Stimulated activated naive CD8-positive, alpha-beta T cell treated with anti-CD3 and anti-CD28 coated beads, Interleukin-15, Interleukin-2, amounts not matched to agents 100 ng/mL and 50 ng/mL, for 24 hours (primary cell): ENCODE measurements around the gene TCP1.
"Not testable (repeated sequence)": the region's sequence is repeated elsewhere in the genome, so short reads cannot be mapped to it uniquely, and the experiment has no call there.

Experiments used
- H3K27ac Mint-ChIP-seq: one replicate; pipeline ENCODE4 v1.8.0; 2021; ENCODE audit warnings: mild to moderate bottlenecking, mixed read lengths
- H3K27me3 Mint-ChIP-seq: one replicate; pipeline ENCODE4 v1.8.0; 2021; ENCODE audit warnings: mixed read lengths
- H3K36me3 Mint-ChIP-seq: one replicate; pipeline ENCODE4 v1.8.0; 2021; ENCODE audit warnings: low read depth, mixed read lengths
- H3K4me1 Mint-ChIP-seq: one replicate; pipeline ENCODE4 v1.8.0; 2021; ENCODE audit warnings: low read depth, mixed read lengths
- H3K4me3 Mint-ChIP-seq: one replicate; pipeline ENCODE4 v1.8.0; 2021; ENCODE audit warnings: mild to moderate bottlenecking, mixed read lengths
- H3K9me3 Mint-ChIP-seq: one replicate; pipeline ENCODE4 v1.8.0; 2021; ENCODE audit warnings: mixed read lengths

The TCP1 gene

GRCh38 chr6:159823953-159824352, 34.6 kb upstream of the TCP1 start:
- H3K4me1 Mint-ChIP-seq, result peaks cover 21% of the 10 kb centered on the region
- no peak overlapping the region for H3K4me3 Mint-ChIP-seq
- no peaks in the 10 kb centered on the region for H3K27me3 Mint-ChIP-seq
- no peak overlapping the region for H3K27ac Mint-ChIP-seq
- no peaks in the 10 kb centered on the region for H3K9me3 Mint-ChIP-seq
- H3K36me3 Mint-ChIP-seq, result no peaks in the 10 kb centered on the region

GRCh38 chr6:159821726-159822125, 32.3 kb upstream of the TCP1 start:
- Mint-ChIP-seq H3K4me1 (peaks cover 21% of the 10 kb centered on the region), H3K9me3 (no peaks in the 10 kb centered on the region), H3K36me3 (no peaks in the 10 kb centered on the region), H3K4me3 (no peak overlapping the region), H3K27ac (no peak overlapping the region), H3K27me3 (no peaks in the 10 kb centered on the region)

GRCh38 chr6:159821122-159821521, 31.7 kb upstream of the TCP1 start:
- Mint-ChIP-seq H3K27me3 (no peaks in the 10 kb centered on the region), H3K36me3 (no peaks in the 10 kb centered on the region), H3K4me1 (peaks cover 21% of the 10 kb centered on the region), H3K9me3 (no peaks in the 10 kb centered on the region), H3K4me3 (no peak overlapping the region), H3K27ac (no peak overlapping the region)

GRCh38 chr6:159819932-159820640, 30.7 kb upstream of the TCP1 start:
- Mint-ChIP-seq H3K27me3 (no peaks in the 10 kb centered on the region), H3K9me3 (no peaks in the 10 kb centered on the region), H3K27ac (peak overlapping the region; percentile 74), H3K4me3 (peak overlapping the region; percentile 67), H3K36me3 (no peaks in the 10 kb centered on the region), H3K4me1 (peaks cover 21% of the 10 kb centered on the region)

GRCh38 chr6:159819098-159819497, 29.7 kb upstream of the TCP1 start:
- Mint-ChIP-seq H3K27ac (peak overlapping the region; percentile 74), H3K4me1 (peaks cover 21% of the 10 kb centered on the region), H3K9me3 (no peaks in the 10 kb centered on the region), H3K4me3 (peak overlapping the region; percentile 67), H3K27me3 (no peaks in the 10 kb centered on the region), H3K36me3 (no peaks in the 10 kb centered on the region)

- Mint-ChIP-seq H3K27me3 (no peaks in the 10 kb centered on the region), H3K9me3 (no peaks in the 10 kb centered on the region), H3K27ac (no peak overlapping the region), H3K4me1 (peaks cover 21% of the 10 kb centered on the region), H3K36me3 (no peaks in the 10 kb centered on the region), H3K4me3 (no peak overlapping the region)
These were observed 28.7 kb upstream of the TCP1 start for GRCh38 chr6:159817951-159818739.

GRCh38 chr6:159816775-159817174, 27.4 kb upstream of the TCP1 start:
- not testable (repeated sequence) for H3K36me3 Mint-ChIP-seq, H3K27ac Mint-ChIP-seq, H3K27me3 Mint-ChIP-seq, H3K4me3 Mint-ChIP-seq, H3K9me3 Mint-ChIP-seq
- peaks cover 21% of the 10 kb centered on the region for H3K4me1 Mint-ChIP-seq

- Mint-ChIP-seq H3K9me3 (no peaks in the 10 kb centered on the region), H3K27ac (no peak overlapping the region), H3K4me3 (no peak overlapping the region), H3K27me3 (no peaks in the 10 kb centered on the region), H3K36me3 (peaks cover 5% of the 10 kb centered on the region), H3K4me1 (peaks cover 12% of the 10 kb centered on the region)
These were observed 26.0 kb upstream of the TCP1 start for GRCh38 chr6:159815410-159815809.

- H3K9me3 Mint-ChIP-seq, result no peaks in the 10 kb centered on the region
- H3K36me3 Mint-ChIP-seq, result peaks cover 7% of the 10 kb centered on the region
- no peaks in the 10 kb centered on the region for H3K4me1 Mint-ChIP-seq
- no peaks in the 10 kb centered on the region for H3K27me3 Mint-ChIP-seq
- no peak overlapping the region for H3K4me3 Mint-ChIP-seq
- H3K27ac Mint-ChIP-seq, result no peak overlapping the region
These were observed 24.4 kb upstream of the TCP1 start for GRCh38 chr6:159813781-159814180.

- H3K9me3 Mint-ChIP-seq, result no peaks in the 10 kb centered on the region
These were observed 19.7 kb upstream of the TCP1 start for GRCh38 chr6:159809149-159809548.

GRCh38 chr6:159808647-159809046, 19.2 kb upstream of the TCP1 start:
- H3K36me3 Mint-ChIP-seq, result peaks cover 9% of the 10 kb centered on the region
- no peaks in the 10 kb centered on the region for H3K4me1 Mint-ChIP-seq
- no peaks in the 10 kb centered on the region for H3K27me3 Mint-ChIP-seq
- no peaks in the 10 kb centered on the region for H3K9me3 Mint-ChIP-seq
- H3K4me3 Mint-ChIP-seq, result no peak overlapping the region
- no peak overlapping the region for H3K27ac Mint-ChIP-seq

More at GRCh38 chr6:159809149-159809548, 19.7 kb upstream of the TCP1 start:
- Mint-ChIP-seq H3K4me1 (no peaks in the 10 kb centered on the region), H3K27ac (no peak overlapping the region), H3K36me3 (peaks cover 9% of the 10 kb centered on the region), H3K27me3 (no peaks in the 10 kb centered on the region), H3K4me3 (no peak overlapping the region)

GRCh38 chr6:159807150-159807858, 17.9 kb upstream of the TCP1 start:
- H3K4me3 Mint-ChIP-seq, result no peak overlapping the region
- peaks cover 9% of the 10 kb centered on the region for H3K36me3 Mint-ChIP-seq
- no peaks in the 10 kb centered on the region for H3K4me1 Mint-ChIP-seq
- H3K9me3 Mint-ChIP-seq, result no peaks in the 10 kb centered on the region
- H3K27ac Mint-ChIP-seq, result no peak overlapping the region
- no peaks in the 10 kb centered on the region for H3K27me3 Mint-ChIP-seq

- H3K27me3 Mint-ChIP-seq, result no peaks in the 10 kb centered on the region
These were observed 16.6 kb upstream of the TCP1 start for GRCh38 chr6:159806021-159806458.

GRCh38 chr6:159805440-159806020, 16.1 kb upstream of the TCP1 start:
- H3K9me3 Mint-ChIP-seq, result no peaks in the 10 kb centered on the region
- H3K4me3 Mint-ChIP-seq, result no peak overlapping the region
- no peak overlapping the region for H3K27ac Mint-ChIP-seq
- H3K36me3 Mint-ChIP-seq, result peaks cover 4% of the 10 kb centered on the region
- H3K27me3 Mint-ChIP-seq, result no peaks in the 10 kb centered on the region
- H3K4me1 Mint-ChIP-seq, result no peaks in the 10 kb centered on the region

More at GRCh38 chr6:159806021-159806458, 16.6 kb upstream of the TCP1 start:
- H3K27ac Mint-ChIP-seq, result no peak overlapping the region
- H3K4me1 Mint-ChIP-seq, result no peaks in the 10 kb centered on the region
- no peaks in the 10 kb centered on the region for H3K9me3 Mint-ChIP-seq
- no peak overlapping the region for H3K4me3 Mint-ChIP-seq
- H3K36me3 Mint-ChIP-seq, result peaks cover 9% of the 10 kb centered on the region

- no peaks in the 10 kb centered on the region for H3K4me1 Mint-ChIP-seq
- no peak overlapping the region for H3K4me3 Mint-ChIP-seq
- no peaks in the 10 kb centered on the region for H3K9me3 Mint-ChIP-seq
- H3K27ac Mint-ChIP-seq, result no peak overlapping the region
- peaks cover 9% of the 10 kb centered on the region for H3K36me3 Mint-ChIP-seq
- H3K27me3 Mint-ChIP-seq, result no peaks in the 10 kb centered on the region
These were observed 15.1 kb upstream of the TCP1 start for GRCh38 chr6:159804504-159804903.
